HepG2 (cell line): Measurements from ENCODE around the gene CFAP100. TPM values are rescaled to one million over a fixed set of nuclear protein-coding genes. Genes with fewer than 3 reads are reported as not detected.
A peak's percentile ranks its signal among the peaks of the same experiment; 100 is the strongest.

Experiments
- ATAC-seq: fragments of 200-7000 bp; cut with Tn5 transposase; 3 replicates; pipeline ENCODE4 v1.9.1; 2020; ENCODE audit warnings: mild to moderate bottlenecking, moderate library complexity
- BruUV-seq: library from RNA; stranded (reverse); fragments of 400-500 nt; replicated peaks from 2 replicates; lab custom pipeline; 2021; lab: Mats Ljungman, UMichigan
- CTCF ChIA-PET: fragments of 300-600 bp; formaldehyde crosslinking; extraction: SDS; loops from one replicate; lab custom pipeline; 2021; ENCODE audit warnings: low total read pairs, inconsistent platforms, low intra/inter-chr PET ratio; lab: Yijun Ruan, JAX
- POLR2A ChIA-PET: fragments of 350-600 bp; sonication (Branson Sonifier 250); formaldehyde crosslinking; loops from one replicate; lab custom pipeline; 2020; ENCODE audit warnings: antibody characterized with exemption, inconsistent platforms; lab: Yijun Ruan, JAX
- DNase-seq: peaks from one replicate; pipeline ENCODE4 v3.0.0-alpha.2; 2015; ENCODE audit warnings: low spot score
- FAIRE-seq: peaks from 3 replicates; lab custom pipeline; 2011; peaks lifted over from hg19 to GRCh38; lab: Jason Lieb, UNC
- H2AFZ ChIP-seq: one replicate; pipeline ENCODE4 v1.6.1; 2011; ENCODE audit warnings: low read length, inconsistent platforms
- H3K27ac ChIP-seq: fragments of 300-600 bp; 3 replicates; pipeline ENCODE4 v1.8.0; 2011; ENCODE audit warnings: mixed run types, mild to moderate bottlenecking, mixed read lengths, low read length, inconsistent platforms; ENCODE audit not compliant: insufficient read depth; ENCODE audit errors: extremely low read length
- H3K27me3 ChIP-seq, 2 experiments: fragments of 200-600 bp in 1 of 2; 2 replicates in 1 of 2; 3 replicates in 1 of 2; pipeline versions ENCODE4 v1.6.0 to v1.8.0; 2011; ENCODE audit warnings: low read length in 2 of 2, mild to moderate bottlenecking in 2 of 2, moderate library complexity in 2 of 2, inconsistent platforms in 1 of 2; ENCODE audit not compliant: insufficient read depth in 2 of 2, control insufficient read depth in 1 of 2
- H3K36me3 ChIP-seq, 2 experiments: fragments of 200-600 bp in 1 of 2; replicated peaks in 1 of 2; 2 replicates in 1 of 2; 3 replicates in 1 of 2; pipeline versions ENCODE4 v1.5.1 to v1.8.0; 2011; ENCODE audit warnings: low read length in 2 of 2, inconsistent platforms in 1 of 2; ENCODE audit not compliant: insufficient read depth in 2 of 2, control insufficient read depth in 1 of 2
- H3K4me1 ChIP-seq: 2 replicates; pipeline ENCODE4 v1.5.1; 2012; ENCODE audit warnings: low read length, inconsistent platforms; ENCODE audit not compliant: insufficient read depth
- H3K4me2 ChIP-seq: 2 replicates; pipeline ENCODE4 v1.6.0; 2011; ENCODE audit warnings: low read depth, low read length, inconsistent platforms
- H3K4me3 ChIP-seq, 3 experiments: fragments of 200-600 bp in 1 of 3; sonication (generic), shearing (Covaris generic) in 1 of 3; replicated peaks in 1 of 3; 2 replicates each; pipeline ENCODE4 v1.5.1; 2011 to 2016; ENCODE audit warnings: low read length in 3 of 3, inconsistent platforms in 2 of 3, low read depth in 2 of 3, mild to moderate bottlenecking in 2 of 3, control low read depth in 1 of 3, mixed read lengths in 1 of 3; ENCODE audit not compliant: insufficient read depth in 1 of 3
- H3K79me2 ChIP-seq: one replicate; pipeline ENCODE4 v1.6.1; 2011; ENCODE audit warnings: low read length, inconsistent platforms; ENCODE audit not compliant: insufficient read depth
- H3K9ac ChIP-seq: 2 replicates; pipeline ENCODE4 v1.6.0; 2011; ENCODE audit warnings: mild to moderate bottlenecking, low read depth, low read length, inconsistent platforms; ENCODE audit not compliant: insufficient read depth
- H3K9me3 ChIP-seq: 2 replicates; pipeline ENCODE4 v1.5.1; 2012; ENCODE audit warnings: mild to moderate bottlenecking, low read length
- H4K20me1 ChIP-seq: 2 replicates; pipeline ENCODE4 v1.6.0; 2011; ENCODE audit warnings: inconsistent platforms, mild to moderate bottlenecking, low read length, moderate library complexity; ENCODE audit not compliant: insufficient read depth
- GFI1 ChIP-seq: sonication (generic); formaldehyde crosslinking; IDR thresholded peaks from 2 replicates; pipeline ENCODE4 v1.5.0; 2020; ENCODE audit warnings: missing genetic modification reagents, mild to moderate bottlenecking, borderline replicate concordance
- POLR2AphosphoS5 ChIP-seq: IDR thresholded peaks from 2 replicates; pipeline ENCODE4 v1.6.1; 2012; ENCODE audit warnings: low read depth, low read length
- SP5 ChIP-seq: IDR thresholded peaks from 2 replicates; pipeline ENCODE4 v1.6.1; 2016; ENCODE audit warnings: low read depth, borderline replicate concordance
- TEAD3 ChIP-seq: optimal IDR thresholded peaks from 2 replicates; pipeline ENCODE3; 2016; ENCODE audit warnings: borderline replicate concordance
- ZFX ChIP-seq: sonication (generic); formaldehyde crosslinking; IDR thresholded peaks from 2 replicates; pipeline ENCODE4 v1.4.0; 2020; ENCODE audit warnings: mild to moderate bottlenecking, low read depth, missing genetic modification reagents, moderate library complexity
- ZNF781 ChIP-seq: sonication (generic); formaldehyde crosslinking; IDR thresholded peaks from 2 replicates; pipeline ENCODE4 v1.5.1; 2020; ENCODE audit warnings: borderline replicate concordance, mild to moderate bottlenecking, missing genetic modification reagents; ENCODE audit errors: not compliant biosample characterization
- WGBS: methylation state at CpG from one replicate; pipeline ENCODE4 v1.1.6; 2017; ENCODE audit warnings: low lambda C conversion rate; 5-methylcytosine and 5-hydroxymethylcytosine counted together
- in situ Hi-C: cut with HindIII; loops from 2 replicates; pipeline ENCODE4 v1.10.0; 2017; ENCODE audit warnings: low pct_unique_long_range_greater_than_20kb; ENCODE audit not compliant: extremely low pct_ligation_motif_present
- intact Hi-C: fragments of 100-400 bp; cut with micrococcal nuclease; formaldehyde crosslinking; loops from one replicate; pipeline ENCODE4 v1.10.0; 2022; ENCODE audit not compliant: unreplicated experiment
- polyA plus RNA-seq, 8 experiments: library from polyadenylated mRNA; depleted of rRNA in 3 of 8; stranded (reverse) in 7 of 8; unstranded in 1 of 8; fragments of >200 nt; fragmentation: Illumina TruSeq in 4 of 8; extraction: Trizol in 4 of 8; gene quantifications; 2 replicates each; pipeline versions ENCODE4 v1.2.1 to v1.2.3, GENCODE V29; 2011 to 2016; ENCODE audit warnings: low read depth in 4 of 8, missing spikeins in 1 of 8, mixed read lengths in 1 of 8; ENCODE audit not compliant: insufficient read depth in 1 of 8
- total RNA-seq, 5 experiments: library from RNA; depleted of rRNA; stranded (reverse); fragments of >200 nt; fragmentation: Illumina TruSeq; extraction: Trizol; gene quantifications; 2 replicates each; pipeline ENCODE4 v1.2.3, GENCODE V29; 2016; ENCODE audit warnings: low read depth in 1 of 5
- TF ChIP-seq, protein P1 (sequence below): sonication (generic); formaldehyde crosslinking; IDR thresholded peaks from 2 replicates; pipeline ENCODE4 v1.4.0; 2020; ENCODE audit warnings: mild to moderate bottlenecking, low read depth, missing genetic modification reagents
- TF ChIP-seq, protein P2 (sequence below): sonication (generic); formaldehyde crosslinking; IDR thresholded peaks from 2 replicates; pipeline ENCODE4 v1.9.0; 2021; ENCODE audit warnings: missing genetic modification reagents, borderline replicate concordance
- TF ChIP-seq, protein P3 (sequence below): sonication (generic); formaldehyde crosslinking; IDR thresholded peaks from 2 replicates; pipeline ENCODE4 v1.5.0; 2020; ENCODE audit warnings: missing genetic modification reagents

Gene CFAP100
- total and polyA plus RNA-seq, 2 of the 13 experiments (the other 11 are each of a cell fraction or from before 2014, with no cell fraction given), result 0.32 TPM; not detected in 1

DNA sequence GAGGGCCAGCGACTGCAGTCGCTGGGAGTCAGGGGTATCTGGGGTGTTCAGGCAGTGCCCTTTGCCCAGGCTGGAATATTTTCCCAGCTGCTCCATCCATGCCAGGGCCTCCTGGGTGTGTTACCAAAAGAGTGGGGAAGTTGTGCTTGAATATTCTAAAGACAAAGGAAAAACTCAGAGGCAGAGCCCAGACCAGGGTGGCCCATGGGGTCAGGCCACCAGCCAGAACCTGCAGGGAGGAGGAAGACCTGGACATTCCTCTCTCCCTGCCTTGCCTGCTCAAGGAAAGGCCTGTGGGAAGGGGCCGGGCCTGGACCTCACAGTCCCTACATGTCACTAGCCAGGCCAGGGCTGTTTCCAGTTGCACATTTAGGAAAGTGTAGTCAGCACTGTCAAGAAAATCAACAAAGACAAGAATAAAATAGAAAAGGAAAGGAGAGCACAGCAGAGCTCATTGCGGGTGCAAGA, 21.5 kb upstream of the CFAP100 start:
- H3K4me1 ChIP-seq, result peaks cover 58% of the 10 kb centered on the region
- H3K79me2 ChIP-seq, result no peaks in the 10 kb centered on the region
- no peaks in the 10 kb centered on the region for H3K9me3 ChIP-seq
- WGBS, result 52% methylated on average over 4 of the region's 4 CpGs
- H2AFZ ChIP-seq, result no peak overlapping the region
- H4K20me1 ChIP-seq, result no peaks in the 10 kb centered on the region
- 0 out of 2 replicates have a peak, but pooled peaks have one; percentile 1 for TF ChIP-seq ZFX (CRISPR knock-in tag)
- TF ChIP-seq, protein P1, sequence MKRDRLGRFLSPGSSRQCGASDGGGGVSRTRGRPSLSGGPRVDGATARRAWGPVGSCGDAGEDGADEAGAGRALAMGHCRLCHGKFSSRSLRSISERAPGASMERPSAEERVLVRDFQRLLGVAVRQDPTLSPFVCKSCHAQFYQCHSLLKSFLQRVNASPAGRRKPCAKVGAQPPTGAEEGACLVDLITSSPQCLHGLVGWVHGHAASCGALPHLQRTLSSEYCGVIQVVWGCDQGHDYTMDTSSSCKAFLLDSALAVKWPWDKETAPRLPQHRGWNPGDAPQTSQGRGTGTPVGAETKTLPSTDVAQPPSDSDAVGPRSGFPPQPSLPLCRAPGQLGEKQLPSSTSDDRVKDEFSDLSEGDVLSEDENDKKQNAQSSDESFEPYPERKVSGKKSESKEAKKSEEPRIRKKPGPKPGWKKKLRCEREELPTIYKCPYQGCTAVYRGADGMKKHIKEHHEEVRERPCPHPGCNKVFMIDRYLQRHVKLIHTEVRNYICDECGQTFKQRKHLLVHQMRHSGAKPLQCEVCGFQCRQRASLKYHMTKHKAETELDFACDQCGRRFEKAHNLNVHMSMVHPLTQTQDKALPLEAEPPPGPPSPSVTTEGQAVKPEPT (CRISPR knock-in tag), result no peak
- H3K4me3 ChIP-seq, result no peak overlapping the region
- POLR2A ChIA-PET, result no interaction called here
- H3K9ac ChIP-seq, result no peak overlapping the region
- H3K4me2 ChIP-seq, result no peak overlapping the region
- no TSS peak for BruUV-seq
- CTCF ChIA-PET, result no interaction called here
- H3K27me3 ChIP-seq, result peaks cover 3 to 39% of the 10 kb centered on the region in 2 experiments; a peak in 4 of 5 replicates
- FAIRE-seq (no peak), ATAC-seq (no peak), DNase-seq (no peak)
- intact Hi-C loops (no loop called here), in situ Hi-C loops (loop anchor here (25.0 kb wide), 1 partner anchor 236 kb away; no protein-coding TSS in a partner anchor)
- H3K27ac ChIP-seq, result no peak overlapping the region
- H3K36me3 ChIP-seq, result no peaks in the 10 kb centered on the region

DNA sequence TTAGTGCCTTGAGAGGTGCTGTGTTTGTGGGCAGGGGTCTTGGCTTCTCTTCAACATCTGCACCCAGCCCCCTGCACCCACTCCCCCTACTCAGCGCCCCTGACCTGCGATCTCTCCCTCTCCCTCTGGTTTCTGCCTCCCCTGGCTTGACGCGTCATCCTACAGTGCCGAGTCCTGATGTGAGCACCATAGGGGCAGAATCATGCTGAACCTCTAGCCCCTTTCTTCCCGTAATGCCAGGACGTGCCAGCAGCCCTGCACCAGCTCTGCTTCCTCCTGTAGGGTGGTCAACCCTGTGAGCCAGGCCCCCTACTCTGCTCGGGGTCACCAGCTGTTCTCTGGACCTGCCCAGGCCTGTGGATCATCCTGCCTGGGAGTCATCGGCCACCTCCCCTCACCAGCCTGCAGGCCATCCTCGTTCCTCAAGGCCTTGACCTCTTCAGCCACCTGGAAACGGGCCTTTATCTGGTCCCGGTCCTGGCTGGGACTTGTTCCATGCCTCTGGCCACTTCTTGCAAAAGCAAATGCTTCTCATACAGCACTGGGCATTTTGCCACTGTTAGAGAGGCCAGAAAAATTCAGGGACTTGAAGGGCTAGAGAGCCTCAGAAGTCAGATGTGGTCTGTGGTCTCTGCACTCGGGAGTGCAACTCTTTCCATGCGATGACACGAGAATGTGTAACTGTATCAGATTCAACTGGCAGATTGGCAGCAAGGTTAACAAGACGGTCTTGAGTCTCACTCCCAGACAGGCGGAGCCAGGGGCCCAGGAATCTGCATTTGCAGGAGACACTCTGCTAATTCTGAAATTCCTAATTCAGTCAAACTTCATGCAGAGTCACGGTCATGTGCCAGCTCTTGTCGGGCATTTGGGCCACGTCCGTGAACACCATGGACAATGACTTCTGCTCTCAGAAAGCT, 20.8 kb upstream of the CFAP100 start:
- in situ Hi-C loops (loop anchor here (25.0 kb wide), 1 partner anchor 237 kb away; no protein-coding TSS in a partner anchor), intact Hi-C loops (no loop called here)
- ChIA-PET POLR2A (no interaction called here), CTCF (no interaction called here)
- no peak overlapping the region for H2AFZ ChIP-seq
- FAIRE-seq, result no peak
- no peaks in the 10 kb centered on the region for H4K20me1 ChIP-seq
- 0 out of 2 replicates have a peak overlapping the region, but pooled peaks have one; percentile 10 for H3K4me2 ChIP-seq
- H3K79me2 ChIP-seq, result no peaks in the 10 kb centered on the region
- DNase-seq, result no peak
- WGBS, result 39% methylated on average over 15 of the region's 21 CpGs
- peaks cover 3 to 47% of the 10 kb centered on the region in 2 experiments; a peak in 4 of 5 replicates for H3K27me3 ChIP-seq
- H3K9me3 ChIP-seq, result no peaks in the 10 kb centered on the region
- no TSS peak for BruUV-seq
- H3K36me3 ChIP-seq, result no peaks in the 10 kb centered on the region
- peak; percentile 6; the same call in 2 of the 3 replicates for ATAC-seq
- H3K4me3 ChIP-seq, result no peak overlapping the region
- peaks cover 58% of the 10 kb centered on the region for H3K4me1 ChIP-seq
- no peak overlapping the region for H3K27ac ChIP-seq
- H3K9ac ChIP-seq, result no peak overlapping the region
- no peak for TF ChIP-seq SP5 (CRISPR knock-in tag)
- no peak for TF ChIP-seq GFI1
- TF ChIP-seq, protein P2, sequence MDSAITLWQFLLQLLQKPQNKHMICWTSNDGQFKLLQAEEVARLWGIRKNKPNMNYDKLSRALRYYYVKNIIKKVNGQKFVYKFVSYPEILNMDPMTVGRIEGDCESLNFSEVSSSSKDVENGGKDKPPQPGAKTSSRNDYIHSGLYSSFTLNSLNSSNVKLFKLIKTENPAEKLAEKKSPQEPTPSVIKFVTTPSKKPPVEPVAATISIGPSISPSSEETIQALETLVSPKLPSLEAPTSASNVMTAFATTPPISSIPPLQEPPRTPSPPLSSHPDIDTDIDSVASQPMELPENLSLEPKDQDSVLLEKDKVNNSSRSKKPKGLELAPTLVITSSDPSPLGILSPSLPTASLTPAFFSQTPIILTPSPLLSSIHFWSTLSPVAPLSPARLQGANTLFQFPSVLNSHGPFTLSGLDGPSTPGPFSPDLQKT, result no peak
- TF ChIP-seq POLR2AphosphoS5, result no peak
- no peak for TF ChIP-seq ZNF781 (CRISPR knock-in tag)
- TF ChIP-seq, protein P3, sequence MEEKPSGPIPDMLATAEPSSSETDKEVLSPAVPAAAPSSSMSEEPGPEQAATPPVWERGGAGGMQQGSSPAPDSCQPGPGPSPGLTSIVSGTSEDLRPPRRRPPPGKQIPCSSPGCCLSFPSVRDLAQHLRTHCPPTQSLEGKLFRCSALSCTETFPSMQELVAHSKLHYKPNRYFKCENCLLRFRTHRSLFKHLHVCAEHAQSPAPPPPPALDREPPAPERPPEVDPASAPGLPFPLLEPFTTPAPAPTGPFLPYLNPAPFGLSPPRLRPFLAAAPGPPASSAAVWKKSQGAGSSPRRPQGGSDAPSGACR (CRISPR knock-in tag), result no peak
- no peak for TF ChIP-seq TEAD3 (CRISPR knock-in tag)
